ENCODE data around the gene RCOR1.
A peak's percentile ranks its signal among the peaks of the same experiment; 100 is the strongest.

Gene RCOR1

DNA sequence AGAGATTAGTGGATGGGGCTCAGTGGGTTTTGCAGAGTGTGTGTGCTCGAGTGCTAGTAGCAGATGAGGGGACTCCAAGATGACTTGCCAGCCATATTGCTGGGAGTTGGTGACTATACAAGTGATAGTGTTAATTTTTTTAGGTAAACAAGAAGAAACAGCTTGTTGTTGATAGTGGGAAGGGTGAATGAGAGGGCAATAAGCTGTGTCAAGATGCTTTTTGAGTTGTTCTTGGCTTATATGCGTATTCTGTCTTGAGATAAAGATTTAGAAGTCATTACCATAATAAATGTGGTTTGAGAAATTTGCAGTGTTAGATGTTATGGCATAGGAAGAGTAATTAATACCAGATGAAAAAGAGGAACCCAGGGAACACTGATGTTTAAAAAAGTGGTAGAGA is 75.3 kb downstream of the RCOR1 start:
- peaks cover 13% of the 10 kb centered on the region for H3K36me3 ChIP-seq (replicated peaks; ENCODE audit: low read depth, low read length)
- TF ChIP-seq EZH2phosphoT487 (IDR thresholded peaks at IDR 0.05; ENCODE audit: low read depth), result no peak
- TF ChIP-seq, protein P1, sequence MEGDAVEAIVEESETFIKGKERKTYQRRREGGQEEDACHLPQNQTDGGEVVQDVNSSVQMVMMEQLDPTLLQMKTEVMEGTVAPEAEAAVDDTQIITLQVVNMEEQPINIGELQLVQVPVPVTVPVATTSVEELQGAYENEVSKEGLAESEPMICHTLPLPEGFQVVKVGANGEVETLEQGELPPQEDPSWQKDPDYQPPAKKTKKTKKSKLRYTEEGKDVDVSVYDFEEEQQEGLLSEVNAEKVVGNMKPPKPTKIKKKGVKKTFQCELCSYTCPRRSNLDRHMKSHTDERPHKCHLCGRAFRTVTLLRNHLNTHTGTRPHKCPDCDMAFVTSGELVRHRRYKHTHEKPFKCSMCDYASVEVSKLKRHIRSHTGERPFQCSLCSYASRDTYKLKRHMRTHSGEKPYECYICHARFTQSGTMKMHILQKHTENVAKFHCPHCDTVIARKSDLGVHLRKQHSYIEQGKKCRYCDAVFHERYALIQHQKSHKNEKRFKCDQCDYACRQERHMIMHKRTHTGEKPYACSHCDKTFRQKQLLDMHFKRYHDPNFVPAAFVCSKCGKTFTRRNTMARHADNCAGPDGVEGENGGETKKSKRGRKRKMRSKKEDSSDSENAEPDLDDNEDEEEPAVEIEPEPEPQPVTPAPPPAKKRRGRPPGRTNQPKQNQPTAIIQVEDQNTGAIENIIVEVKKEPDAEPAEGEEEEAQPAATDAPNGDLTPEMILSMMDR (IDR thresholded peaks at IDR 0.05; ENCODE audit: low read depth, low read length), result no peak
- no peak overlapping the region for H3K4me3 ChIP-seq (ENCODE audit: low read length)
- peaks cover 21% of the 10 kb centered on the region for H4K20me1 ChIP-seq (ENCODE audit: insufficient read depth, low read length)
- H3K79me2 ChIP-seq (ENCODE audit: low read length), result peaks cover 39% of the 10 kb centered on the region
- H3K27ac ChIP-seq (ENCODE audit: low read length), result no peak overlapping the region
- no peaks in the 10 kb centered on the region for H3K27me3 ChIP-seq (ENCODE audit: low read depth, low read length)
- no peak overlapping the region for H2AFZ ChIP-seq (ENCODE audit: low read depth, low read length)
- H3K4me2 ChIP-seq (ENCODE audit: low read length), result no peak overlapping the region
- no peak overlapping the region for H3K9ac ChIP-seq (ENCODE audit: low read length)
- peaks cover 29% of the 10 kb centered on the region for H3K4me1 ChIP-seq (ENCODE audit: low read length)
- H3K9me3 ChIP-seq (ENCODE audit: insufficient read depth, low read length), result peaks cover 5% of the 10 kb centered on the region; the same call in 1 of the 2 replicates

DNA sequence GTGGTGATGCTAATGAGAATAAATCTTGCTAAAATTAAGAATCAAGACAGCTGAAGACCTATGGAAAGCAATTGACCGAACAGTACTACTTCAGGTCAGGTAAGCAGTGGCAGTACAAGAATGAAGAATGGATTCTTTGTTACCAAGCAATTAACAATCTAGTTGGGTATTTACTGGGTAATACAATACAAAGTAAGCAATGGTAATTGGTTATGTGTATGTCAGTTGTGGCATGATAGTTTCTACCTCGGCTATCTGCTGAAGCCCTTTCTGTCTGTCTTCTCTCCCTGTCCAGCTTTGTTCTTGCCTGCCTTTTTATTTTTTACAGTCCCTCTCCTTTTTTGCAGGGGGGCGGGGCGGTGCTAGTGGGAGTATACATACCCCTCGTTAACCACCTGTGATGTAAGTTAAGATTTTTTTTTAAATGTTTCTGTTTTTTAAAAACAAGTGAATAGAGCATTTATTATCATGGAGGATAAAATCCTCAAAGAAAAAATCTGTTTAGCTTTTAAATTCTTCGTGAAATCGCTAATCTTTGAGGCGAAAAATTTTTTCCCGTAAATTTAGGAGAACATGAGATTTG is 75.9 kb downstream of the RCOR1 start:
- peaks cover 32% of the 10 kb centered on the region for H3K79me2 ChIP-seq (ENCODE audit: low read length)
- TF ChIP-seq EZH2phosphoT487 (IDR thresholded peaks at IDR 0.05; ENCODE audit: low read depth), result no peak
- TF ChIP-seq, protein P1 (IDR thresholded peaks at IDR 0.05; ENCODE audit: low read depth, low read length), result no peak
- no peak overlapping the region for H3K9ac ChIP-seq (ENCODE audit: low read length)
- H2AFZ ChIP-seq (ENCODE audit: low read depth, low read length), result no peak overlapping the region
- peaks cover 29% of the 10 kb centered on the region for H3K4me1 ChIP-seq (ENCODE audit: low read length)
- peak overlapping the region; percentile 22 for H3K4me2 ChIP-seq (ENCODE audit: low read length)
- H3K9me3 ChIP-seq (ENCODE audit: insufficient read depth, low read length), result peaks cover 5% of the 10 kb centered on the region; the same call in 1 of the 2 replicates
- H3K27me3 ChIP-seq (ENCODE audit: low read depth, low read length), result no peaks in the 10 kb centered on the region
- peaks cover 14% of the 10 kb centered on the region for H4K20me1 ChIP-seq (ENCODE audit: insufficient read depth, low read length)
- H3K27ac ChIP-seq (ENCODE audit: low read length), result no peak overlapping the region
- peaks cover 13% of the 10 kb centered on the region for H3K36me3 ChIP-seq (replicated peaks; ENCODE audit: low read depth, low read length)
- peak overlapping the region; percentile 12; the same call in 1 of the 2 replicates for H3K4me3 ChIP-seq (ENCODE audit: low read length)

DNA sequence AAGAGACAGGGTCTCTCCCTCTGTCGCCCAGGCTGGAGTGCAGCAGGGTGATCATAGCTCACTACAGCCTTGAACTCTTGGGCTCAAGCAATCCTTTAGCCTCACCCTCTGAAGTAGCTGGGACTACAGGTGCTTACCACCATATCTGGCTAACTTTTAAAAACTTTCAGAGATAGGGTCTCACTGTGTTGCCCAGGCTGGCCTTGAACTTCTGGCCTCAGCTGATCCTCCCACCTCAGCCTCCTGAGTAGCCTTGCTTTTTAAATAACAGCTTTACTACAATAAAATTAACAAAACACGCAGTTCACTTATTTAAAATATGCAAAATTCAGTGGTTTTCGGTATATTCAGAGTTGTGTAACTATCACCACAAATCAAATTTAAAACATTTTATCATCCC is 79.0 kb downstream of the RCOR1 start:
- peaks cover 5% of the 10 kb centered on the region; the same call in 1 of the 2 replicates for H3K9me3 ChIP-seq (ENCODE audit: insufficient read depth, low read length)
- H3K36me3 ChIP-seq (replicated peaks; ENCODE audit: low read depth, low read length), result peaks cover 19% of the 10 kb centered on the region
- H3K4me2 ChIP-seq (ENCODE audit: low read length), result no peak overlapping the region
- H3K9ac ChIP-seq (ENCODE audit: low read length), result no peak overlapping the region
- H3K4me1 ChIP-seq (ENCODE audit: low read length), result peaks cover 29% of the 10 kb centered on the region
- H2AFZ ChIP-seq (ENCODE audit: low read depth, low read length), result no peak overlapping the region
- no peak overlapping the region for H3K27ac ChIP-seq (ENCODE audit: low read length)
- no peak overlapping the region for H3K4me3 ChIP-seq (ENCODE audit: low read length)
- TF ChIP-seq, protein P1 (IDR thresholded peaks at IDR 0.05; ENCODE audit: low read depth, low read length), result no peak
- TF ChIP-seq EZH2phosphoT487 (IDR thresholded peaks at IDR 0.05; ENCODE audit: low read depth), result no peak
- H3K27me3 ChIP-seq (ENCODE audit: low read depth, low read length), result no peaks in the 10 kb centered on the region
- peaks cover 24% of the 10 kb centered on the region for H3K79me2 ChIP-seq (ENCODE audit: low read length)
- peaks cover 5% of the 10 kb centered on the region; the same call in 1 of the 2 replicates for H4K20me1 ChIP-seq (ENCODE audit: insufficient read depth, low read length)

DNA sequence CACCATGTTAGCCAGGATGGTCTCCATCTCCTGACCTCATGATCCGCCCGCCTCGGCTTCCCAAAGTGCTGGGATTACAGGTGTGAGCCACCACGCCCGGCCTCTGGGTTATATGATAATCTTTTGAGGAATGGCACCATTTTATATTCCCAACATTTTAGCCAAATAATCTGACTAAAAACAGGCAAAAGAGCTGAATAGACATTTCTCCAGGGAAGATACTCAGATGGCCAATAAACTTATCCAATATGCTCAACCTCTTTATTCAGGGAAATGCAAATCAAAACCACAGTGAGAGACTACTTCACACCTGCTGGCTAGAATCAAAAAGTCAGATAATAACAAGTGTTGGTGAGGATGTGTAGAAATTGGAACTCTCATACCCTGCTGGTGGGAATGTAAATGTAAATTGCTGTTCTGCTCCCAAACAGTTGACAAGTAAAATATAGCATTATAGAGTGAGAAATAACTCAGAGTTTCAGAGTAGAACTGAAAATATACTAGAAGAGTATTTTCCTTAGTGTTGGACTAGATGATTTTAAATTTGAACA is 80.0 kb downstream of the RCOR1 start:
- peaks cover 19% of the 10 kb centered on the region for H3K36me3 ChIP-seq (replicated peaks; ENCODE audit: low read depth, low read length)
- TF ChIP-seq EZH2phosphoT487 (IDR thresholded peaks at IDR 0.05; ENCODE audit: low read depth), result no peak
- TF ChIP-seq, protein P1 (IDR thresholded peaks at IDR 0.05; ENCODE audit: low read depth, low read length), result no peak
- no peak overlapping the region for H3K4me2 ChIP-seq (ENCODE audit: low read length)
- no peaks in the 10 kb centered on the region for H3K27me3 ChIP-seq (ENCODE audit: low read depth, low read length)
- H3K79me2 ChIP-seq (ENCODE audit: low read length), result peaks cover 18% of the 10 kb centered on the region
- H3K4me1 ChIP-seq (ENCODE audit: low read length), result peaks cover 29% of the 10 kb centered on the region
- no peak overlapping the region for H3K4me3 ChIP-seq (ENCODE audit: low read length)
- no peaks in the 10 kb centered on the region for H4K20me1 ChIP-seq (ENCODE audit: insufficient read depth, low read length)
- H3K9me3 ChIP-seq (ENCODE audit: insufficient read depth, low read length), result peaks cover 5% of the 10 kb centered on the region; the same call in 1 of the 2 replicates
- H2AFZ ChIP-seq (ENCODE audit: low read depth, low read length), result no peak overlapping the region
- no peak overlapping the region for H3K9ac ChIP-seq (ENCODE audit: low read length)
- H3K27ac ChIP-seq (ENCODE audit: low read length), result no peak overlapping the region

Measured in OCI-LY3 (cell line).